Sciatic nerve (tissue), 2 donors: Measurements from ENCODE around the gene TBPL2. TPM values are rescaled to one million over a fixed set of nuclear protein-coding genes. Genes with fewer than 3 reads are reported as not detected.
"Not testable (repeated sequence)": the region's sequence is repeated elsewhere in the genome, so short reads cannot be mapped to it uniquely, and the experiment has no call there.

Experiments
- ATAC-seq: fragments of 200-7000 bp; cut with Tn5 transposase; one replicate; pipeline ENCODE4 v1.9.1; 2020; ENCODE audit warnings: mild to moderate bottlenecking, moderate library complexity
- DNase-seq: peaks from one replicate; pipeline ENCODE4 v3.0.0-alpha.2; 2020; ENCODE audit warnings: low spot score
- intact Hi-C: fragments of 100-400 bp; cut with DNase I; formaldehyde crosslinking; loops from one replicate; pipeline ENCODE4 v1.14.2; 2022
- total RNA-seq: library from RNA; stranded (reverse); fragmentation: NEBNext Ultra II Directional; extraction: Animal tissue kit (Norgen Biotek cat#: 25700); gene quantifications from one replicate; pipeline ENCODE4 v1.2.1, GENCODE V29; 2021
- donor health status: DM: no; HTN: no; CAD: no.
- donor health status: DM: no; HTN: no; CAD: no.

TBPL2 gene
- total RNA-seq, result not detected

GRCh38 chr14:55440385-55440784, at the start of gene TBPL2:
TSS of gene TBPL2 (minus strand) at chr14:55440616. CDS start at chr14:55440449, 167 bp downstream.
- DNase-seq, result no peak
- intact Hi-C loops, result loop anchor here (10.0 kb wide), 1 partner anchor 1034 kb away; no protein-coding TSS in a partner anchor
- ATAC-seq, result no peak

- intact Hi-C loops, result no loop called here
- DNase-seq (no peak), ATAC-seq (no peak)
Measured at GRCh38 chr14:55488204-55488603, 47.8 kb upstream of the TBPL2 start.

DNA sequence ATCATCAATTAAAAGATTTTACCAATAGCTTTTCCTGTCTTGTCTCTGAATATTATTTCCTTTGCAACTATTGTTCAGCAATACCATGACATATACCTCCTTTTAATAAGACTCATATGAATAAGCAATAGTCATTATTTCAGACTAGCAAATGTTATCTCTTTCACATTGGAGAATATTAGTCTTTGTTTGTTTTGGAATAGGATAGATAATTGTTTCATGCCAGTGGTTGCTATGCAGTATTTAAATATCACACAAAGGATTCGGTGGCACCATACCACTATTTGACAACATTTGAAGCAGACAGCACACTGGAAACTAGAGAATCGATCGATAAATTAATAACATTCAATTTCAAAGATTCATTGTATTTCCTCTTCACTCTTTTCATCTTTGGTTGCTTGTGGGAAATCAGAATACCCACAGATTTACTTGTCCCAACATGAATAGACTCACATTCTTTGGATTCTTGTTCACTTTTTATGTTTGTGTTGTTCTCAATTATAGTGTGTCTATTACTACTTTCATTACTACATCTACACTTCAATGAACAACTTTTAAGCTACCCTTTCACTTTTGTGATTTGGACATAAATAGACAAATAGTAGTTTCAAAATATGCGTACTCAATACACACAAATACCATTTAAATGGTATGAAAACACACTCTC, 42.7 kb upstream of the TBPL2 start:
- ATAC-seq (no peak), DNase-seq (no peak)
- intact Hi-C loops, result no loop called here

- DNase-seq, result no peak
- ATAC-seq, result no peak
- intact Hi-C loops, result no loop called here
Measured at GRCh38 chr14:55481769-55482168, 41.4 kb upstream of the TBPL2 start.

GRCh38 chr14:55477680-55478079, 37.3 kb upstream of the TBPL2 start:
- intact Hi-C loops, result no loop called here
- ATAC-seq, result peak; percentile 78
- no peak for DNase-seq

DNA sequence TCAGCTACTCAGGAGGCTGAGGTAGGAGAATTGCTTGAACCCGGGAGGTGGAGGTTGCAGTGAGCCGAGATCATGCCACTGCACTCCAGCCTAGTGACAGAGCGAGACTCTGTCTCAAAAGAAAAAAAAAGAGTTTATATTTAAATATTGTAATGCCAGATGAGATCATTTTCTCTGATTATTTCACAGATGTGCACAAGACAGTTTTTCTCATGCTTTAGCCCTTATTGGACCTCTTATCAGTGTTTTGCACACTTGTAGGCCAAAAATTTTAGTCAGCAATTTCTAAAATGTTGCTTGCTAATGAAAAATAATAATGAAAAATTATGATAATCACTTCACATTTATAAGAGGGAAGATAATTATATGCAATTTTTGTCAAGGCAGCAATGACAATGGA, 36.0 kb upstream of the TBPL2 start:
- intact Hi-C loops, ATAC-seq, DNase-seq: not testable (repeated sequence)

DNA sequence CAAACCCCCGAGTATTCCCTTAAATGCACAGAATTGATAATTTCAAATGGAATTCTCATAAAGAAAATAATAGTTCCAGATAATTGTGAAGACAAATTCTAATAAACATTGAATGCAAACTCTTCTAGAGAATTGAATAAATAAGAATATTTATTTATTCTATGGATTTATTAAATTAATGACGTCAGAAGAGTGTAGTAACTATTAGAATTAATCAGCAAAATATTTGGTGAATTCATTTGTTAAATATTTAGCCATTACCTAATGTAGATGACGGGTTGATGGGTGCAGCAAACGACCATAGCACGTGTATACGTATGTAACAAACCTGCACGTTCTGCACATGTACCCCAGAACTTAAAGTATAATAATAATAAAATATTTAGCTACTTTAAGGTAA, 33.4 kb upstream of the TBPL2 start:
- DNase-seq, result no peak
- intact Hi-C loops, result no loop called here
- ATAC-seq, result no peak

DNA sequence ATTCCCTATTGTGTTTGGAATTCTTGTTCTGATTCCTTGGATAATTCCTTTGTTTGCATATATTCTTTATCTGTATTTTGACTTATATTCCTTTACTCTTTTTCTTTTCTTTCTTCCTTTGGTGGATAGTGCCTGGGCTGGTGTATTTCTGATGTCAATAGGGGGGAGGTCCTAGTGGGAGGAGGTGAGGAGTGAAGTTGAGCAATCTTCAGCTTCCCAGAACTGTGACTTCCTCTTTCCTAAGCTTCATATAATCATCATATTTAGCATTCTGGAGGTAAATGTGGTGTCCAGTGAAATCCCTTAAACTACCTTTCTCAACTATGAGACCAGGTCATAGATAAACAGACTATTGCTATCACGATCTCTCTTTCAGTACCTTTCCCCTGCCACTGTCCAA, 29.6 kb upstream of the TBPL2 start:
- DNase-seq (no peak), ATAC-seq (no peak)
- intact Hi-C loops, result no loop called here

- no peak for ATAC-seq
- intact Hi-C loops, result no loop called here
- DNase-seq, result no peak
Measured at GRCh38 chr14:55467307-55467706, 26.9 kb upstream of the TBPL2 start.

DNA sequence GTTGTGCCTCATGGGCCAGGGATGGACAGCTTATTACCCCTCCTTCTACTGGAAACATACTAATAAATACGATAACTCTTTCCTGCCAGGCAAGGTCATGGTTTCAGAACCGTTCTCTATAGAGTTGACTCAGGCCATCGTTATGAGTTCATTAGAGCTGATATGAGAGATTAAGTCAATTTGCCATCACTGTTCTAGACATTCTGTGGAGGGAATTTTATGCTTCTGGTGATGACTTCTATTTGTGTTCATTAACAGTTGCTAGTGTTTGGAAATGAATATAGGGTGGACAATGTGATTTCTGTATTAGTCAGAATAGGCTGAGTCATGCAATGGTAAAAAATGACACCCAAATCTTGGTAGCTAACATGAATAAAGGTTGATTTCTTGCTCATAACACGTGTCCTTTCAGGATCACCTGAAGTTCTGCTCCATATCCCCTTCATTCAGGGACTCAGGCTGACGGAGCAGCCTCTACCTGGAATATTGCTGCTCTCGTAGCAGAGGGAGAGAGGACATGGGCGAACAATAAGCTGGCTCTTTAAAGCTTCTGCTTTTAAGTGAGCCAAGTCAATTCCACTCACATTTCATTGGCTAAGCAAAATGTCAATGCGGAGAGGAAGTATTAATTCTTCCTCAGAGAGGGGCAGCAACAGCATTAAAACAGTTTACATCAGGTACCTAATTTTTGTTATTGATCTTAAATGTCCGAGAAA, 18.5 kb upstream of the TBPL2 start:
- no peak for ATAC-seq
- DNase-seq, result no peak
- intact Hi-C loops, result no loop called here

GRCh38 chr14:55457496-55457895, 17.1 kb upstream of the TBPL2 start:
- ATAC-seq (no peak), DNase-seq (no peak)
- intact Hi-C loops, result no loop called here

- ATAC-seq, intact Hi-C loops, DNase-seq: not testable (repeated sequence)
Measured at GRCh38 chr14:55456411-55456810, 16.0 kb upstream of the TBPL2 start.

DNA sequence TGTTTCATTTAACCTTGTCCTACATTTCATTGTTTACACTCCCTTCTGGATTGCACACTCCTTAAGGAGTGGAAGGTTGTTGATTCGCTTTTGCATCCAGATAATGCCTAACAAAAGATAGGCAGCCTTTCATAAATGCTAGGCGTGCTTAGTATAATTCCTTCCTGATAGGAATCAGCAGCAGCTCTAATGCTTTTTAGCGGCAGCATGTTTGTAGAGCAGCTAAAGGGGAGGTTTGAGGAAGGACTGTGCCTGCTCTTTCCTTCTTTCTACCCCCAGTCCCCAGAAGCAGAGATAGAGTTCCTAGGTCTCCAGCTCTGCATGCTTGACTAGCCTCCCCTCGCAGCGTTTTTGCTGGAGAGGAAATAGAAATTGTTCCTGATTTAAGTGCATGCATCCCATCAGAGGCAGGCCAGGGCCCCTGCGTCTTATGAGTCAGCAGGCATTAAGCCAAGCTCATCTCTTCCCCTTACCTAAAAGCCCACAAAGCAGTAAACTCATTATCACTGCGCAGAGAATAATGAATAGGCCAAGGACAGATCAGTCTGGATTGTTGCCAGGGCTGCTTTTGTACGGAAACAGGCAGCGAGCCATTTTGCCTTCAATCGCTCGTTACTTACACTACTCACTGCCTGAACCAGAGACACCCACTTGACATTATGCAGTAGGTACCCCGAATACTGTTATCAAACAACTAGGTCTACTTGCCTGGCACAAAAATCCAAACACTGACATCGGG, 14.0 kb upstream of the TBPL2 start:
- intact Hi-C loops, result no loop called here
- ATAC-seq (peak; percentile 60), DNase-seq (no peak)

DNA sequence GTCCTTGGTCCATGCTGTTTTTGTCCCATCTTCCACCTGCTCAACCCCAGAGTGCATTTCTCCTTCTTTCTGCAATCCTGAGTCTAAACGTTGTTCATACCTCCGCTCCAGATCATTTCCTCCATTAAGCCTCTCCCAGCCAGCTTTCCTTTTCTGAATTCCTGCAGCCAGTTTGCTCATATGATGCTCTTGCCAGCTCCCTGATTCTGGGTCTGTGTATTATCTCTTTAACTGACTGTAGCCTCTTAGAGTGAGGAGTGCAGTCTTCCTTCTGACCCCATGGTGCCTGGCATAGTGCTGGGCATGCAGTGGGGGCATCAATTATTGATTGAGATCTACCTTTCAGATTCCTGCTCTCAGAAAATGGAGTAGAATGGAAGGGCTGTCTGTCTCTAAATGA, 11.5 kb upstream of the TBPL2 start:
- intact Hi-C loops, result no loop called here
- DNase-seq (no peak), ATAC-seq (no peak)

GRCh38 chr14:55451398-55451797, 11.0 kb upstream of the TBPL2 start:
- intact Hi-C loops, result no loop called here
- DNase-seq, result no peak
- ATAC-seq, result no peak

DNA sequence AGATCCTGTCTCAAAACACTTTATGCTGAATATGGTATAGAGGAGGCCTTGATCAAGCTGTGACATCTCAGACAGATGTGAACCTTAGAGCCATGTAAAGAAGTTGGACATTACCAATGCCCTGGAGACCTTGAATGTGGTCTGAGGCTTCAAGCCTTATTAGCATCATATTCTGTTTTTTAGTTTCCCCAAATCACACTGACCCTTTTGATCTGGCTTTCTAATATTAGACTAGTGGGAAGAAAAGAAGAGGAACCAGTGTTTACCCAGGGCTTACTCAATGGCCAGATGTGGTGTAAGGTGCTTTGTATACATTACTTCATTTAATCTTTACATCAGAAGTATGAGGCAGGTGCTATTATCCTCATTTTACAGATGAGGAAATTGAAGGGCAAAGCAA, 10.6 kb upstream of the TBPL2 start:
- ATAC-seq (no peak), DNase-seq (no peak)
- intact Hi-C loops, result no loop called here

DNA sequence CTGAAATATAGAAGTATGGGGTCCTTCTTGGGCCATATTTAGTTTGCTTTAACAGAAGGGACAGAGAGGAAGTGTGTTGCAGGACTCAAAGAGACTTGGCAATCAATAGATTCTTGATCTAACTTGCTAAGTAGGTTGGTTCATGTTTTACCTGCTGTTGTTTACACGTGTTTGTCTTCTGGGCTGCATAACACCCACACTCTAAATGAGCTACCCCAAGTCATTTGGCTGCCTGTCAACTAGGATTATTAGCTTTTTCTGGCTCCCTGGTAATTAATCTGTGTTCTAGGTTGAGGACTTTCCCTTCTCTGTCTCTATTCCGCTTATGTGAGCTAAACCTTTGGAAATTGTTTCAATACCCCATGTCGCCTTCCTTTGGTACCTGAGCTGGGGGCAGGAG, 10.1 kb upstream of the TBPL2 start:
- ATAC-seq (no peak), DNase-seq (no peak)
- intact Hi-C loops, result no loop called here

GRCh38 chr14:55450124-55450523, 9.7 kb upstream of the TBPL2 start:
- intact Hi-C loops, result no loop called here
- ATAC-seq, result no peak
- DNase-seq, result no peak

- DNase-seq (no peak), ATAC-seq (no peak)
- intact Hi-C loops, result loop anchor here (10.0 kb wide), 1 partner anchor 1026 kb away; no protein-coding TSS in a partner anchor
Measured at GRCh38 chr14:55449116-55449515, 8.7 kb upstream of the TBPL2 start.

DNA sequence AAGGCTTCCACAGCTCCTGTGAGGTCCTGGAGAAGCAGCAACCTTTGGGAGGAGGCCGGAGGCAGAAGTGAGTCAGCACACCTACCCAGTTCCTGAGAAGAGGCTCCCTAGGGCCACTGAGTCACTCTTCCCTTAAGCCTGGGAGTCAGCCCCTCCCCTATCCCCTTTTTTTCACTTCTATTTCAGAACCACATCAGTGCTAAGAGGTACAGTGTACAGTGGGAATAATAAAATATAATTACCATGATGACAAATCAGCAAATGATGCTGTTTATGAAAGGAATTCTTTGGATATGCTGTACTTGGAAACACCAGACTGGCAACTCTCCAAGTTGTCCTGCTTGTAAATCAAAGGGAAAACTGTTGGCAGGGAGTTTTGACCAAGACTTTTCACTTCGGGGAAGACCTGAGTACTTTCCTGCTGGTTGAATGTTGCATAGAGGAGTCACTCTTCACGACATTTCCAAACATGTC, 7.8 kb upstream of the TBPL2 start:
- ATAC-seq (peak; percentile 57), DNase-seq (no peak)
- intact Hi-C loops, result loop anchor here (10.0 kb wide), 1 partner anchor 1027 kb away; no protein-coding TSS in a partner anchor
